Naive B cell (primary cell): ENCODE measurements around the gene SP100. TPM values are rescaled to one million over a fixed set of nuclear protein-coding genes. Genes with fewer than 3 reads are reported as not detected.
"Not testable (repeated sequence)": the region's sequence is repeated elsewhere in the genome, so short reads cannot be mapped to it uniquely, and the experiment has no call there.

Experiments
- ATAC-seq, 2 donors: fragments of 150-1000 bp; cut with Tn5 transposase; 2 replicates each; pipeline ENCODE4 v1.10.0; 2021; ENCODE audit warnings: low read depth in 2 of 2, mild to moderate bottlenecking in 2 of 2, moderate library complexity in 2 of 2
- DNase-seq: peaks from one replicate; pipeline ENCODE4 v3.0.0; 2022
- H3K27ac Mint-ChIP-seq, 6 donors: one replicate each; pipeline ENCODE4 v1.8.0; 2020 to 2022; ENCODE audit warnings: mild to moderate bottlenecking in 6 of 6, mixed read lengths in 6 of 6, moderate library complexity in 5 of 6, inconsistent platforms in 2 of 6
- H3K27me3 Mint-ChIP-seq, 3 donors: one replicate each; pipeline ENCODE4 v1.8.0; 2021 to 2022; ENCODE audit warnings: mixed read lengths in 3 of 3, mild to moderate bottlenecking in 1 of 3
- H3K36me3 Mint-ChIP-seq, 2 donors: one replicate each; pipeline ENCODE4 v1.8.0; 2020 to 2022; ENCODE audit warnings: mixed read lengths in 2 of 2, inconsistent platforms in 1 of 2, mild to moderate bottlenecking in 1 of 2
- H3K4me1 Mint-ChIP-seq, 3 donors: one replicate each; pipeline ENCODE4 v1.8.0; 2020 to 2022; ENCODE audit warnings: mixed read lengths in 3 of 3, inconsistent platforms in 1 of 3, mild to moderate bottlenecking in 1 of 3, moderate library complexity in 1 of 3
- H3K4me3 Mint-ChIP-seq, 8 donors: one replicate each; pipeline ENCODE4 v1.8.0; 2020 to 2022; ENCODE audit warnings: mild to moderate bottlenecking in 8 of 8, mixed read lengths in 8 of 8, moderate library complexity in 8 of 8, inconsistent platforms in 2 of 8
- H3K9me3 Mint-ChIP-seq, 7 donors: one replicate each; pipeline ENCODE4 v1.8.0; 2020 to 2022; ENCODE audit warnings: mixed read lengths in 7 of 7, mild to moderate bottlenecking in 5 of 7, inconsistent platforms in 2 of 7, moderate library complexity in 1 of 7
- polyA plus RNA-seq, 6 donors: library from polyadenylated mRNA; unstranded; fragments of 300-500 nt; fragmentation: Illumina TruSeq; gene quantifications; one replicate each; pipeline ENCODE4 v1.2.3, GENCODE V29; 2021; ENCODE audit warnings: low read depth in 6 of 6

The SP100 gene
- 100 to 1,000 TPM; 188 to 428 (median 231) TPM for polyA plus RNA-seq

- Mint-ChIP-seq H3K27ac (peak within 1 kb of the TSS; percentile 93 to 100 (median 98)), H3K36me3 (peaks cover 19 to 29% of the 10 kb centered on the region in 2 donors), H3K27me3 (no peaks in the 10 kb centered on the region), H3K9me3 (no peaks in the 10 kb centered on the region), H3K4me3 (peak within 1 kb of the TSS; percentile 89 to 99 (median 95)), H3K4me1 (peaks cover 63 to 83% (median 73%) of the 10 kb centered on the region in 3 donors)
- peak; percentile 88 for DNase-seq
- peak; percentile 84 to 86 for ATAC-seq
Observed at GRCh38 chr2:230416061-230416721, at the start of gene SP100. Gene SP100 (plus strand): TSS chr2:230416201. CDS start chr2:230416297, 96 bp downstream.

GRCh38 chr2:230382108-230382507 lies 33.9 kb upstream of the SP100 start:
- no peaks in the 10 kb centered on the region for H3K9me3 Mint-ChIP-seq
- peaks cover 2 to 11% (median 3%) of the 10 kb centered on the region in 3 donors for H3K4me1 Mint-ChIP-seq
- no peak for ATAC-seq
- no peak for DNase-seq
- peak overlapping the region in 2 of 6 donors; percentile 42 to 84 for H3K27ac Mint-ChIP-seq
- peaks cover 33 to 41% of the 10 kb centered on the region in 2 donors for H3K36me3 Mint-ChIP-seq
- H3K27me3 Mint-ChIP-seq: no peaks in the 10 kb centered on the region
- peak overlapping the region in 1 of 8 donors; percentile 41 for H3K4me3 Mint-ChIP-seq

- H3K27me3 Mint-ChIP-seq: no peaks in the 10 kb centered on the region
- ATAC-seq: no peak
- H3K9me3 Mint-ChIP-seq: no peaks in the 10 kb centered on the region
- no peak overlapping the region for H3K4me3 Mint-ChIP-seq
- no peak overlapping the region for H3K27ac Mint-ChIP-seq
- peaks cover 31 to 41% of the 10 kb centered on the region in 2 donors for H3K36me3 Mint-ChIP-seq
- no peak for DNase-seq
- H3K4me1 Mint-ChIP-seq: peaks cover 2 to 5% (median 3%) of the 10 kb centered on the region in 3 donors
Observed at GRCh38 chr2:230383453-230383852, 32.5 kb upstream of the SP100 start.

- H3K4me1 Mint-ChIP-seq: peaks cover 2 to 5% (median 3%) of the 10 kb centered on the region in 3 donors
- no peak for ATAC-seq
- no peaks in the 10 kb centered on the region for H3K9me3 Mint-ChIP-seq
- no peak for DNase-seq
- H3K27me3 Mint-ChIP-seq: no peaks in the 10 kb centered on the region
- no peak overlapping the region for H3K27ac Mint-ChIP-seq
- H3K4me3 Mint-ChIP-seq: no peak overlapping the region
- peaks cover 37 to 52% of the 10 kb centered on the region in 2 donors for H3K36me3 Mint-ChIP-seq
Observed at GRCh38 chr2:230384986-230385385, 31.0 kb upstream of the SP100 start.

- ATAC-seq: no peak
- peaks cover 0 to 17% (median 0%) of the 10 kb centered on the region in 7 donors for H3K9me3 Mint-ChIP-seq
- H3K27me3 Mint-ChIP-seq: no peaks in the 10 kb centered on the region
- DNase-seq: no peak
- H3K4me3 Mint-ChIP-seq: no peak overlapping the region
- peak overlapping the region in 2 of 6 donors; percentile 36 to 38 for H3K27ac Mint-ChIP-seq
- peaks cover 77 to 79% of the 10 kb centered on the region in 2 donors for H3K36me3 Mint-ChIP-seq
- peaks cover 0 to 4% (median 0%) of the 10 kb centered on the region in 3 donors for H3K4me1 Mint-ChIP-seq
Observed at GRCh38 chr2:230394301-230394700, 21.7 kb upstream of the SP100 start.

- not testable (repeated sequence) for H3K4me1 Mint-ChIP-seq, DNase-seq, H3K27me3 Mint-ChIP-seq, ATAC-seq
- H3K9me3 Mint-ChIP-seq: peaks cover 0 to 17% (median 0%) of the 10 kb centered on the region in 7 donors
- peaks cover 49 to 53% of the 10 kb centered on the region in 2 donors for H3K36me3 Mint-ChIP-seq
- H3K4me3 Mint-ChIP-seq: peak overlapping the region in 1 of 8 donors; percentile 18
- H3K27ac Mint-ChIP-seq: peak overlapping the region in 4 of 6 donors; percentile 20 to 91 (median 80)
Observed at GRCh38 chr2:230398698-230399097, 17.3 kb upstream of the SP100 start.

GRCh38 chr2:230400041-230400440 lies 16.0 kb upstream of the SP100 start:
- ATAC-seq (no peak), DNase-seq (no peak)
- Mint-ChIP-seq H3K4me3 (no peak overlapping the region), H3K9me3 (peaks cover 0 to 16% (median 0%) of the 10 kb centered on the region in 7 donors), H3K4me1 (peaks cover 2 to 8% (median 3%) of the 10 kb centered on the region in 3 donors), H3K36me3 (peaks cover 58 to 60% of the 10 kb centered on the region in 2 donors), H3K27me3 (no peaks in the 10 kb centered on the region), H3K27ac (peak overlapping the region in 4 of 6 donors; percentile 43 to 95 (median 68))

GRCh38 chr2:230400454-230400853 lies 15.5 kb upstream of the SP100 start:
- no peak for ATAC-seq
- peaks cover 0 to 12% (median 0%) of the 10 kb centered on the region in 7 donors for H3K9me3 Mint-ChIP-seq
- H3K4me1 Mint-ChIP-seq: peaks cover 2 to 8% (median 3%) of the 10 kb centered on the region in 3 donors
- no peaks in the 10 kb centered on the region for H3K27me3 Mint-ChIP-seq
- peaks cover 61 to 62% of the 10 kb centered on the region in 2 donors for H3K36me3 Mint-ChIP-seq
- peak overlapping the region in 3 of 6 donors; percentile 24 to 95 (median 43) for H3K27ac Mint-ChIP-seq
- DNase-seq: no peak
- no peak overlapping the region for H3K4me3 Mint-ChIP-seq

- not testable (repeated sequence) for H3K4me1 Mint-ChIP-seq, DNase-seq, ATAC-seq, H3K9me3 Mint-ChIP-seq, H3K27ac Mint-ChIP-seq, H3K27me3 Mint-ChIP-seq, H3K4me3 Mint-ChIP-seq
- peaks cover 57 to 61% of the 10 kb centered on the region in 2 donors for H3K36me3 Mint-ChIP-seq
Observed at GRCh38 chr2:230401026-230401425, 15.0 kb upstream of the SP100 start.

GRCh38 chr2:230403746-230404145 lies 12.3 kb upstream of the SP100 start:
- Mint-ChIP-seq H3K4me1 (peaks cover 3 to 9% (median 9%) of the 10 kb centered on the region in 3 donors), H3K9me3 (peaks cover 0 to 2% (median 0%) of the 10 kb centered on the region in 7 donors), H3K27ac (peak overlapping the region in 1 of 6 donors; percentile 86), H3K36me3 (peaks cover 46 to 51% of the 10 kb centered on the region in 2 donors), H3K4me3 (no peak overlapping the region), H3K27me3 (no peaks in the 10 kb centered on the region)
- DNase-seq: no peak
- ATAC-seq: no peak

GRCh38 chr2:230405824-230406223 lies 10.2 kb upstream of the SP100 start:
- peaks cover 38 to 39% of the 10 kb centered on the region in 2 donors for H3K36me3 Mint-ChIP-seq
- peaks cover 0 to 2% (median 0%) of the 10 kb centered on the region in 7 donors for H3K9me3 Mint-ChIP-seq
- peak overlapping the region in 1 of 8 donors; percentile 19 for H3K4me3 Mint-ChIP-seq
- no peaks in the 10 kb centered on the region for H3K27me3 Mint-ChIP-seq
- DNase-seq: no peak
- peaks cover 14 to 30% (median 22%) of the 10 kb centered on the region in 3 donors for H3K4me1 Mint-ChIP-seq
- H3K27ac Mint-ChIP-seq: peak overlapping the region in 1 of 6 donors; percentile 54
- no peak for ATAC-seq

- Mint-ChIP-seq H3K27ac (peak overlapping the region in 5 of 6 donors; percentile 37 to 100 (median 92)), H3K36me3 (peaks cover 35 to 36% of the 10 kb centered on the region in 2 donors), H3K4me1 (peaks cover 36 to 49% (median 44%) of the 10 kb centered on the region in 3 donors), H3K4me3 (peak overlapping the region in 3 of 8 donors; percentile 4 to 95 (median 40)), H3K27me3 (no peaks in the 10 kb centered on the region), H3K9me3 (peaks cover 0 to 2% (median 0%) of the 10 kb centered on the region in 7 donors)
- no peak for ATAC-seq
- no peak for DNase-seq
Observed at GRCh38 chr2:230408244-230408842, 7.7 kb upstream of the SP100 start.

GRCh38 chr2:230409316-230409715 lies 6.7 kb upstream of the SP100 start:
- ATAC-seq, H3K9me3 Mint-ChIP-seq, DNase-seq, H3K27me3 Mint-ChIP-seq: not testable (repeated sequence)
- Mint-ChIP-seq H3K36me3 (peaks cover 26 to 29% of the 10 kb centered on the region in 2 donors), H3K4me1 (peaks cover 43 to 59% (median 54%) of the 10 kb centered on the region in 3 donors), H3K27ac (peak overlapping the region in 5 of 6 donors; percentile 59 to 100 (median 69)), H3K4me3 (peak overlapping the region in 3 of 8 donors; percentile 23 to 95 (median 35))
